Sigmoid colon (tissue), 7 donors: ENCODE data around the gene MRPL47. TPM values are rescaled to one million over a fixed set of nuclear protein-coding genes. Genes with fewer than 3 reads are reported as not detected.

Source experiments
- DNase-seq: peaks from one replicate; pipeline ENCODE4 v3.0.0-alpha.2; 2019
- H3K27ac ChIP-seq, 4 donors: fragments of 200-600 bp; sonication (generic); one replicate each; pipeline ENCODE4 v1.5.1; 2016 to 2019; ENCODE audit warnings: mild to moderate bottlenecking in 1 of 4
- H3K27me3 ChIP-seq, 3 donors: fragments of 200-600 bp; sonication (generic); one replicate each; pipeline ENCODE4 v1.5.1; 2019; ENCODE audit warnings: mild to moderate bottlenecking in 1 of 3
- H3K36me3 ChIP-seq, 4 donors: fragments of 200-600 bp; sonication (generic); one replicate each; pipeline ENCODE4 v1.5.1; 2016 to 2019
- H3K4me1 ChIP-seq, 4 donors: fragments of 200-600 bp; sonication (generic); one replicate each; pipeline ENCODE4 v1.5.1; 2017 to 2019
- H3K4me3 ChIP-seq, 4 donors: fragments of 200-600 bp; sonication (generic); one replicate each; pipeline ENCODE4 v1.5.1; 2017 to 2019; ENCODE audit warnings: mild to moderate bottlenecking in 2 of 4, moderate library complexity in 1 of 4
- H3K9me3 ChIP-seq, 4 donors: fragments of 200-600 bp in 3 of 4; sonication (generic) in 3 of 4; one replicate each; pipeline versions ENCODE4 v1.5.1 to v1.6.1; 2013 to 2019
- CTCF ChIP-seq, 4 experiments: fragments of 450-650 bp in 3 of 4; fragments of 200-600 bp in 1 of 4; IDR thresholded peaks; one replicate each; pipeline ENCODE4 v1.5.1; 2016 to 2019; ENCODE audit warnings: antibody characterized with exemption in 4 of 4, mild to moderate bottlenecking in 3 of 4, moderate library complexity in 2 of 4
- EP300 ChIP-seq, 4 donors: sonication (generic); formaldehyde crosslinking; IDR thresholded peaks; one replicate each; pipeline ENCODE4 v1.6.1; 2017; ENCODE audit warnings: antibody characterized with exemption in 4 of 4
- POLR2A ChIP-seq, 2 donors: fragments of 450-650 bp; IDR thresholded peaks; one replicate each; pipeline ENCODE4 v1.6.1; 2016; ENCODE audit warnings: antibody characterized with exemption in 2 of 2, mild to moderate bottlenecking in 2 of 2, moderate library complexity in 2 of 2
- POLR2AphosphoS5 ChIP-seq, 4 donors: sonication (generic); formaldehyde crosslinking; IDR thresholded peaks; one replicate each; pipeline ENCODE4 v1.6.1; 2017; ENCODE audit warnings: antibody characterized with exemption in 4 of 4
- WGBS, 2 donors: extraction: QIAGEN DNeasy Blood & Tissue Kit; methylation state at CpG; one replicate each; pipeline ENCODE4 v1.1.7; 2013; 5-methylcytosine and 5-hydroxymethylcytosine counted together
- intact Hi-C: fragments of 100-400 bp; cut with DNase I; formaldehyde crosslinking; loops from one replicate; pipeline ENCODE4 v1.15.1; 2023
- polyA plus RNA-seq, 3 donors: library from polyadenylated mRNA; stranded (reverse); fragments of 200-250 nt; gene quantifications; one replicate each; pipeline ENCODE4 v1.2.3, GENCODE V29; 2013
- total RNA-seq, 4 donors: library from RNA; depleted of rRNA; stranded (reverse); fragments of >200 nt; gene quantifications; one replicate each; pipeline ENCODE4 v1.1.0, GENCODE V29; 2016
- donor health status: healthy with polysubstance abuse.
- donor health status: Bipolar disorder and iron deficiency.
- donor health status: healthy.

MRPL47 gene
- total and polyA plus RNA-seq, 7 donors, result 26.0 to 58.5 (median 45.6) TPM

DNA sequence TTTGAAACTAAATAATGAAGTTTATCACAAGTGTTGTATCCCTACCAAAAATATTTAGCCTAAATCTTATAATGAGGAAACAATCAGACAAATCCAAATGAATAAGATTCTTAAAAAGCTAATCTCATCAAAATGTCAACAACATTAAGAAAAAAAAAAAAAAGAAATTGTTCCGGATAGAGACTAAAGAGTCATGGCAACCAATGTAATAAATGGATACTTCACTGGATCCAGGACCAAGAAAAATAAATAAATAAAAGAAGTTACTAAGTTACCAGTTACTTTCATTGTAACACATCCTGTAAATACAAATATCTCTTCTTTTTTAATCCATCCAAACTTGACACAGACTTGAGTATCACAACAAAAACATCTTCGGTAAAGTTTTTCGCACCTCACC is 607 bp downstream of the MRPL47 start:
- WGBS, 2 donors, result 0 to 3% methylated on average over 3 of the region's 3 CpGs
- intact Hi-C loops, result loop anchor here (2.0 to 10.0 kb wide), 3 partner anchors 42 to 259 kb away; partner anchors contain the start of genes ACTL6A, MFN1 and USP13

GRCh38 chr3:179603321-179603720 is 1.1 kb downstream of the MRPL47 start:
- no peak for DNase-seq
- intact Hi-C loops, result loop anchor here (5.0 to 10.0 kb wide), 2 partner anchors 41 to 259 kb away; partner anchors contain the start of genes ACTL6A and MFN1
- 78 to 81% methylated on average over 4 of the region's 4 CpGs for WGBS, 2 donors
- peaks cover 0 to 39% (median 28%) of the 10 kb centered on the region in 4 donors for H3K4me1 ChIP-seq
- peaks cover 0 to 51% (median 31%) of the 10 kb centered on the region in 4 donors for H3K36me3 ChIP-seq
- H3K4me3 ChIP-seq, result peak overlapping the region in 2 of 4 donors; percentile 79 to 88
- no peaks in the 10 kb centered on the region for H3K27me3 ChIP-seq
- H3K27ac ChIP-seq, result peak overlapping the region in 1 of 4 donors; percentile 91
- TF ChIP-seq CTCF (IDR thresholded peaks at IDR 0.05) (no peak), POLR2A (IDR thresholded peaks at IDR 0.05) (no peak), EP300 (IDR thresholded peaks at IDR 0.05) (no peak), POLR2AphosphoS5 (IDR thresholded peaks at IDR 0.05) (no peak)
- no peaks in the 10 kb centered on the region for H3K9me3 ChIP-seq

More for the DNA sequence above, 607 bp downstream of the MRPL47 start:
- no peak for TF ChIP-seq POLR2AphosphoS5 (IDR thresholded peaks at IDR 0.05)
- TF ChIP-seq EP300 (IDR thresholded peaks at IDR 0.05), result no peak
- no peak for TF ChIP-seq POLR2A (IDR thresholded peaks at IDR 0.05)
- TF ChIP-seq CTCF (IDR thresholded peaks at IDR 0.05), result no peak
- Histone ChIP-seq H3K4me1 (peaks cover 0 to 39% (median 28%) of the 10 kb centered on the region in 4 donors), H3K9me3 (no peaks in the 10 kb centered on the region), H3K4me3 (peak overlapping the region; percentile 78 to 88 (median 80)), H3K36me3 (peaks cover 0 to 46% (median 26%) of the 10 kb centered on the region in 4 donors), H3K27ac (peak overlapping the region; percentile 89 to 95 (median 92)), H3K27me3 (no peaks in the 10 kb centered on the region)
- no peak for DNase-seq

- H3K9me3 ChIP-seq, result no peaks in the 10 kb centered on the region
- H3K4me3 ChIP-seq, result no peak overlapping the region
- H3K27me3 ChIP-seq, result no peaks in the 10 kb centered on the region
- no peak for TF ChIP-seq POLR2A (IDR thresholded peaks at IDR 0.05)
- TF ChIP-seq CTCF (IDR thresholded peaks at IDR 0.05), result no peak
- TF ChIP-seq POLR2AphosphoS5 (IDR thresholded peaks at IDR 0.05), result no peak
- TF ChIP-seq EP300 (IDR thresholded peaks at IDR 0.05), result no peak
- intact Hi-C loops, result no loop called here
- WGBS, 2 donors, result 89 to 90% methylated on average over 4 of the region's 4 CpGs
- H3K27ac ChIP-seq, result no peak overlapping the region
- H3K4me1 ChIP-seq, result peaks cover 0 to 12% (median 11%) of the 10 kb centered on the region in 4 donors
- DNase-seq, result no peak
- H3K36me3 ChIP-seq, result peaks cover 0 to 86% (median 55%) of the 10 kb centered on the region in 4 donors
These were observed 4.9 kb downstream of the MRPL47 start for GRCh38 chr3:179599531-179599930.

DNA sequence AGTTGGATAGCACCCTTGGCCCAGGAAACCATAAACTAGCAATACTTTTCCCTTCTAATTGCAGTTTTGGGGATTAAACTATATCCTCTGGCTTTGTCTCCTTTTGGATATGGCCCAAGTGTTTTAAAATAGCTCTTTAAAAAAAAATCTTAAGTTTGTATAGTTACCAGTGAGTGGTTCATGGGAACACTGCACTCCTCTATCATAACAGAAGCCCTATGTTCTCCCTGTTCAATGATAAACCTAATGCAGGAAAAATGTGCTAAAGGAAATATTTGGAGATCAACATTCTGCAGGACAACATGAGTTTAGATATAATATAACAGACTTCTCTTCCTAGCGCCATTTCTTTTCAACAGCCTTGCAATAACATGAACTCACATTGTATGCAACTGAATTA is 13.1 kb downstream of the MRPL47 start:
- no peaks in the 10 kb centered on the region for H3K27me3 ChIP-seq
- peaks cover 18 to 100% (median 56%) of the 10 kb centered on the region in 4 donors for H3K36me3 ChIP-seq
- H3K9me3 ChIP-seq, result no peaks in the 10 kb centered on the region
- no peak for TF ChIP-seq CTCF (IDR thresholded peaks at IDR 0.05)
- no peak for TF ChIP-seq POLR2AphosphoS5 (IDR thresholded peaks at IDR 0.05)
- H3K27ac ChIP-seq, result peak overlapping the region in 1 of 4 donors; percentile 25
- H3K4me1 ChIP-seq, result no peaks in the 10 kb centered on the region
- H3K4me3 ChIP-seq, result no peak overlapping the region
- intact Hi-C loops, result no loop called here
- no peak for DNase-seq
- 85 to 93% methylated on average over 1 of the region's 1 CpG for WGBS, 2 donors

- DNase-seq, result no peak
- H3K9me3 ChIP-seq, result no peaks in the 10 kb centered on the region
- WGBS, 2 donors, result 81 to 83% methylated on average over 2 of the region's 2 CpGs
- peaks cover 18 to 100% (median 58%) of the 10 kb centered on the region in 4 donors for H3K36me3 ChIP-seq
- peak overlapping the region in 1 of 4 donors; percentile 25 for H3K27ac ChIP-seq
- no peaks in the 10 kb centered on the region for H3K4me1 ChIP-seq
- intact Hi-C loops, result no loop called here
- TF ChIP-seq CTCF (IDR thresholded peaks at IDR 0.05) (no peak), POLR2AphosphoS5 (IDR thresholded peaks at IDR 0.05) (no peak), POLR2A (IDR thresholded peaks at IDR 0.05) (no peak)
- H3K27me3 ChIP-seq, result no peaks in the 10 kb centered on the region
- no peak overlapping the region for H3K4me3 ChIP-seq
These were observed 13.8 kb downstream of the MRPL47 start for GRCh38 chr3:179590669-179591068.
